IPS DF 6.9 (cell line): Measurements from ENCODE around the gene ZNF697.

Source experiments
- DNase-seq: peaks from one replicate; pipeline ENCODE4 v3.0.0-alpha.2; 2013; ENCODE audit warnings: low read depth, low spot score
- H3K27ac ChIP-seq: one replicate; pipeline ENCODE4 v1.5.1; 2013; ENCODE audit warnings: low read length, control low read depth
- H3K27me3 ChIP-seq: 2 replicates; pipeline ENCODE4 v1.6.1; 2013; ENCODE audit warnings: mild to moderate bottlenecking, low read length; ENCODE audit not compliant: control insufficient read depth, insufficient read depth
- H3K36me3 ChIP-seq: 2 replicates; pipeline ENCODE4 v1.6.1; 2013; ENCODE audit warnings: low read length; ENCODE audit not compliant: control insufficient read depth, insufficient read depth
- H3K4me1 ChIP-seq: 2 replicates; pipeline ENCODE4 v1.6.1; 2013; ENCODE audit warnings: low read length; ENCODE audit not compliant: control insufficient read depth, insufficient read depth
- H3K4me3 ChIP-seq: 2 replicates; pipeline ENCODE4 v1.5.1; 2013; ENCODE audit warnings: mild to moderate bottlenecking, low read length
- H3K9me3 ChIP-seq: 2 replicates; pipeline ENCODE4 v1.6.1; 2013; ENCODE audit warnings: low read length, inconsistent platforms; ENCODE audit not compliant: control insufficient read depth, insufficient read depth
- WGBS: extraction: QIAGEN DNeasy Blood & Tissue Kit; methylation state at CpG from one replicate; pipeline ENCODE4 v1.1.7; 2013; ENCODE audit warnings: mixed read lengths, missing lambda C conversion rate; ENCODE audit not compliant: insufficient read length, insufficient coverage; 5-methylcytosine and 5-hydroxymethylcytosine counted together

Gene ZNF697

GRCh38 chr1:119662034-119662437 is 14.0 kb upstream of the ZNF697 start:
- no peak for DNase-seq
- no peaks in the 10 kb centered on the region for H3K9me3 ChIP-seq
- H3K27me3 ChIP-seq: no peaks in the 10 kb centered on the region
- H3K4me3 ChIP-seq: no peak overlapping the region
- 0 out of 2 replicates have a peak, but pooled peaks cover 1% of the 10 kb centered on the region for H3K4me1 ChIP-seq
- H3K36me3 ChIP-seq: no peaks in the 10 kb centered on the region
- WGBS: no CpG with 5 or more reads among the region's 3 CpGs
- H3K27ac ChIP-seq: no peak overlapping the region

DNA sequence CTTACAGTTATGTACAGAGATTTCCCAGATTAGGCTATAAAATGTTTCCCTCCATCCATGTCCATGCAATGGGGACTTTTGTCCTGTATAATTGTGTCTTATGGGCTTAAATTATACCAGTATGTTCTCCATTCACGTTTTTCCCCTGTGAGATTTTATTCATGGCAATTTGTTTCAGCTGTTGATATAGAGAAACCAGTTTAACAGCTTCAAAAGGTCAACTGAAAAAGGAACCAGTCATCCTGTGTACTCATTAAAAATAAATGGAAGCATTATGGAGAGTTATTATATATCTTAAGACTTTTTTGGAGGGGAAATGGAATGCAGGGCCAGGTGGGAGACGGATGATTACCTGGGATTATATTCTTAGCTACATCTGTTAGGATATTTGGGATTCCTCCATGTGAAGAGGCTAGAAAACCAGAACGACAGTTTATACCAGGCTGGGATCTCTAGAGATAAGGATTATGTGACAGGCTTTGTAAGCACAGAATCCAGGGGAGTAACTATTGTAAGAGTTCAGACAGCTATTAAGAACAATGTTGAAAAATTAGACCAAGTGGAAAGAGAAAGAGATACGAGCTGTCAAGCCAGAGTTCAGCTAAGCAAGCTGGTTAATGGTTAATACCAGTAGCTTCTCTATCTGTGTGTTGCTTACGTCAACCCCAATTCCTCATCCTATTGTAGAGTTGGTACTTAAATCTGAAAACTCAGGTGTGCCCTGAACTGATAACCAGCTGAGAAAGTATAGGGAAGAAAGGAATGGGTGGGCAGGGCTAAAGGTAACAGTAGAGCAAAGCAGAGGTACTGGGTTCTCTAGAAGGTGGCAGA is 12.4 kb upstream of the ZNF697 start:
- Histone ChIP-seq H3K4me3 (no peak overlapping the region), H3K4me1 (0 out of 2 replicates have a peak, but pooled peaks cover 1% of the 10 kb centered on the region), H3K27me3 (no peaks in the 10 kb centered on the region), H3K27ac (no peak overlapping the region), H3K9me3 (no peaks in the 10 kb centered on the region), H3K36me3 (no peaks in the 10 kb centered on the region)
- no CpG with 5 or more reads among the region's 5 CpGs for WGBS
- no peak for DNase-seq

DNA sequence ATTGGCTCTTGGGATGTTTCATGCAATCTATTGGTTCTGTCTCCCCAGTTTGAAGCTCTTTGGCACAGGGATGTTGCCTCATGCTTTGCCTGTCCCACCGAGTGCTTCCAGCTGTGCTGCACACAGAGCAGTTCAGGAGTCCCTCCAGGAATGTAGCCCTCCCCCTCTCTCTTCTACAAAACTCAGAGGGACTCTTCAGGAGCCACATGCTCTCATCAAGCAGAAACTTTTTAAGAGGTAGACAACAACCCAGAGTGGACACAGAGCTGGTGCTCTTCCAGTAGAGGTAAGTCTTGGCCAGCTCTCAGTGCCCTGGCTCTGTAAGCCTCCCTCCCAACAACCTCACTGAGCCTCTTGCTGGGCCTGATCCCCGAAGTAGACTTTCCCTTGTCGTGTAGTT is 11.6 kb upstream of the ZNF697 start:
- Histone ChIP-seq H3K27ac (no peak overlapping the region), H3K9me3 (no peaks in the 10 kb centered on the region), H3K4me1 (0 out of 2 replicates have a peak, but pooled peaks cover 1% of the 10 kb centered on the region), H3K27me3 (no peaks in the 10 kb centered on the region), H3K36me3 (no peaks in the 10 kb centered on the region), H3K4me3 (no peak overlapping the region)
- WGBS: no CpG with 5 or more reads among the region's 3 CpGs
- DNase-seq: no peak

GRCh38 chr1:119656410-119656955 is 8.4 kb upstream of the ZNF697 start:
- no CpG with 5 or more reads among the region's 5 CpGs for WGBS
- no peaks in the 10 kb centered on the region for H3K4me1 ChIP-seq
- H3K36me3 ChIP-seq: no peaks in the 10 kb centered on the region
- DNase-seq: no peak
- H3K4me3 ChIP-seq: no peak overlapping the region
- H3K27me3 ChIP-seq: no peaks in the 10 kb centered on the region
- H3K9me3 ChIP-seq: no peaks in the 10 kb centered on the region
- H3K27ac ChIP-seq: no peak overlapping the region

DNA sequence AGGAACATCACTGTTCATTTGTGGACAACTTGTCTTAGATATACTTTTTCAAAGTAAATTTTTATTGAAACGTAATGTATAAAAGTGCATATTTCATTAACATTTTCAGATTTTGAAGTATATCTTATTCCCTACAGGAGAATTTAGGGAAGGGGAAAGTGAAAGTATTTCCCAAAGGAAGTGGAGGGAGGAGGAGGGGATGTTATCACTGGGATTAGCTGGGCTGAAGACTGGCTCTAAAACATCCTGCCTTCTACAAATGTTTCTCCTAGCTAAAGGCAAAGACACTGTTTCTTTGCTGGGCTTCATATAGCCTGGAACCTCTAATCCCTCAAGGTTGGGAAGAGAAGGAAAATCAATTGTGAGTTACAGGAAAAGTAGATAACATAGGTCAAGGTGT is 7.1 kb upstream of the ZNF697 start:
- Histone ChIP-seq H3K4me1 (no peaks in the 10 kb centered on the region), H3K36me3 (no peaks in the 10 kb centered on the region), H3K9me3 (no peaks in the 10 kb centered on the region), H3K27me3 (no peaks in the 10 kb centered on the region), H3K27ac (no peak overlapping the region), H3K4me3 (no peak overlapping the region)
- DNase-seq: no peak
- WGBS: no CpG with 5 or more reads among the region's 1 CpG

DNA sequence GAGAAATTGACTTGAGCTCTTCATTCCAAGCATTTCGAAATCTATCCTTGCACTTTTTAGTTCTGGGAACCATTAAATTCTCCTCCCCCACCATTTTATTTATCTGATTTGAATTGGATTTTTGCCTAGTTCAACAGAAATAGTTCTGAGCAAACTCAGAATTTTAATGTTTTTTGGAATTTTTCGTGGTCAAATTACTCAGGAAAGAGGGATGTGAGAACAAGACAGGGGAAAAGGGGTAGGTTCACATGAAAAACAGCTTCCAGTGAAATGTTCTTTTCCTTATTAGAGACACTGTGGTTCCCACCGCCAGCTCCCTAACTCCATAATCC is 5.7 kb upstream of the ZNF697 start:
- H3K4me3 ChIP-seq: no peak overlapping the region
- no peak overlapping the region for H3K27ac ChIP-seq
- H3K27me3 ChIP-seq: no peaks in the 10 kb centered on the region
- H3K9me3 ChIP-seq: no peaks in the 10 kb centered on the region
- no CpG with 5 or more reads among the region's 3 CpGs for WGBS
- DNase-seq: no peak
- H3K36me3 ChIP-seq: no peaks in the 10 kb centered on the region
- H3K4me1 ChIP-seq: no peaks in the 10 kb centered on the region

DNA sequence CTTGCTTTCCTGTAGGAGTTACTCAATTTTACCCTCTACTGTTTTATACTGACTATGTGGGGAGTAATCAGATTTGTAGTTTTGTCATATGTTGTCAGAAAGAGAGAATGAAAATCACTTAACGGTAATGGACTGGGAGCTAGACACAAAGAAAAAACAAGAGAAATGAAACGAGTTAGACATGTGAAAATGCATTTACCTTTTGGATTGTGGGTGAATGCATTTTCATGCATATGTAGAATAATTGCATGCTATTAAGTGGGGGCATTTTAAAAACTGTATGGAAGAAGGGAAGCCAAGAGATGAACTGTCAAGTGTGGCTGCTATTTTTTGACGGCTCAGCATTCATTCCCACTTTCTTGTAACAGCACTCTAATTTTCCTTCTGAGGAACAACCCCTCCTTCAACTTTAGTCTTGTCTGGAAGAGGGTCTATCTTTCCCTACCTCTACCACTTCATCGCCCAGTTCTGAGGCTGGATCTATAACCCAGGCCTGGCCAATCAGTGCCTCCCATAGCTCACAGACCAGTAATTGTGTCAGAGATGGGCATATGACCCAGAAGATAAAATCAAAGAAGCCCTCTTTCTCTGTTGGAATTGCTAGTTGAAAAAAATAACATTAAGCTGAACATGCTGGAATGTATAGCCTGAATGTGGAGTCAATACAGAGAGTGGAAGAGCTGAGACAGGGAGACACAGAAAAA is 5.2 kb upstream of the ZNF697 start:
- no peaks in the 10 kb centered on the region for H3K36me3 ChIP-seq
- H3K27me3 ChIP-seq: no peaks in the 10 kb centered on the region
- H3K27ac ChIP-seq: no peak overlapping the region
- WGBS: no CpG with 5 or more reads among the region's 4 CpGs
- H3K9me3 ChIP-seq: no peaks in the 10 kb centered on the region
- no peak overlapping the region for H3K4me3 ChIP-seq
- H3K4me1 ChIP-seq: no peaks in the 10 kb centered on the region
- DNase-seq: no peak

- Histone ChIP-seq H3K9me3 (no peaks in the 10 kb centered on the region), H3K4me1 (no peaks in the 10 kb centered on the region), H3K36me3 (no peaks in the 10 kb centered on the region), H3K27ac (no peak overlapping the region), H3K27me3 (no peaks in the 10 kb centered on the region), H3K4me3 (no peak overlapping the region)
- DNase-seq: no peak
- WGBS: no CpG with 5 or more reads among the region's 4 CpGs
Measured at GRCh38 chr1:119652587-119652986, 4.5 kb upstream of the ZNF697 start.

GRCh38 chr1:119651641-119652040 is 3.6 kb upstream of the ZNF697 start:
- no CpG with 5 or more reads among the region's 1 CpG for WGBS
- no peak overlapping the region for H3K27ac ChIP-seq
- no peaks in the 10 kb centered on the region for H3K9me3 ChIP-seq
- no peak for DNase-seq
- H3K27me3 ChIP-seq: no peaks in the 10 kb centered on the region
- no peaks in the 10 kb centered on the region for H3K4me1 ChIP-seq
- H3K36me3 ChIP-seq: no peaks in the 10 kb centered on the region
- no peak overlapping the region for H3K4me3 ChIP-seq

DNA sequence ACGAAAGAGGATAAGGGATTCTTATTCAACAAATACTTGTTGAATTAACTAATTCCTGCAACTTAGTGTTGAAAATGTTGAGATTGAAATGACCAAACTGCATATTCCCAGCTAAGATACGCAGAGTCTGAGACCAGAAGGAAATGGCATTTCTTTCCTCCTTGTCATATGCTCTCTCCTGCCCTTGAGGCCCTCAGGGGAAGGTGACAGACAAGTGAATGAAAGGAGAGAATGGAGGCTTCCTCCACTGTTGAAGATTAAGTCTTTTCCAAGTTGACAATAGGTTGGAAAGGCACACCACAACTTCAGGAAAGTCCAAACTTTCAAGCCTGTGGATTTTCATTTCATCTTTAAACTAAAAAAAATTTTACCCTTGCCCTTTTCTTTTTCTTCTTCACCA is 3.1 kb upstream of the ZNF697 start:
- H3K4me1 ChIP-seq: peaks cover under 1% of the 10 kb centered on the region; the same call in 1 of the 2 replicates
- H3K27ac ChIP-seq: no peak overlapping the region
- WGBS: no CpG with 5 or more reads among the region's 2 CpGs
- H3K27me3 ChIP-seq: no peaks in the 10 kb centered on the region
- no peak overlapping the region for H3K4me3 ChIP-seq
- H3K9me3 ChIP-seq: no peaks in the 10 kb centered on the region
- H3K36me3 ChIP-seq: no peaks in the 10 kb centered on the region
- no peak for DNase-seq
